GM21381 (cell line): ENCODE data around the gene SCIMP.
A peak's percentile ranks its signal among the peaks of the same experiment; 100 is the strongest.
"Not testable (repeated sequence)": the region's sequence is repeated elsewhere in the genome, so short reads cannot be mapped to it uniquely, and the experiment has no call there.

Experiments used
- ATAC-seq: cut with Tn5 transposase; IDR thresholded peaks from one replicate; pipeline ENCODE4 v1.9.1; 2021; ENCODE audit warnings: mild to moderate bottlenecking, moderate library complexity; ENCODE audit not compliant: unreplicated experiment

Gene SCIMP

DNA sequence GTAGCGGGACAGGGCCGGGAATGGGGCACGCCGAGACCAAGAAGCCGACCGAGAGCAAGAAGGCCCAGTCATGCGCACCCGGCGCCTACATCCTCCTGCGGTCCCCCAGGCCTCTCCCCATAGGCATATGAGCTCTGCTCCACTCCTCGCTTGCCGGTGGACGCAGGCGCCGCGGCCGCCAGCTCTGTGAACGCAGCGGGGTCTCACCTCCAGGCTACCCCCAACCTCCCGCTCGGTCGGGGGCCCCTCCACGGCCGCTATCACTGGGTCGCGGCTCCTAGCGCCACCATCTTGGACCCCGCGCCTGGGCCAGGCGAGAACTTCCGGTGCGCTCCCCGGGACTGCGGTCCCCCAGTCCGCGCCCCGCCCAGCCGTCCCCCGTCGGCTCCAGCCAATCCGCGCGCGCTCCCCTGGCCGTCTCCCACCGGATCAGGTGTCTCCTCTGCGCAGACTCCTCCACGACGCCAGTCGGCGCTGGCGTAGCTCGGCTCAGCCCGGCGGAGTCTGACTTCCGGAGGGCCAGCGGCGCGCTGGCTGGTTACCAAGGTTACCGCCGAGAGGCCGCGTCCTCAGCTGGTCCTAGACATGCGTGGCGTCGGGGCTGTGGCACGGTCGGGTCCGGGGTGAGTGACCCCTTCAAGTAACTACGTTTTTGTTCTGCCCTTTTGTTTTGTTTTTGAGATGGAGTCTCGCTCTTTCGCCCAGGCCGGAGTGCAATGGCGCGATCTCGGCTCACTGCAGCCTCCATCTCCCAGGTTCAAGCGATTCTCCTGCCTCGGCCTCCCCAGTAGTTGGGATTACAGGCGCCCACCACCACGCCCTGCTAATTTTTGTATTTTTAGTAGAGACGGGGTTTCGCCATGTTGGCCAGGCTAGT lies 42.9 kb downstream of the SCIMP start, which contains the start of gene ZNF594:
Gene ZNF594, minus strand, starts transcription at position 328 of the 877 bp plus-strand sequence. CDS start 7,612 bp downstream, outside the sequence.
- peak; percentile 96 for ATAC-seq

DNA sequence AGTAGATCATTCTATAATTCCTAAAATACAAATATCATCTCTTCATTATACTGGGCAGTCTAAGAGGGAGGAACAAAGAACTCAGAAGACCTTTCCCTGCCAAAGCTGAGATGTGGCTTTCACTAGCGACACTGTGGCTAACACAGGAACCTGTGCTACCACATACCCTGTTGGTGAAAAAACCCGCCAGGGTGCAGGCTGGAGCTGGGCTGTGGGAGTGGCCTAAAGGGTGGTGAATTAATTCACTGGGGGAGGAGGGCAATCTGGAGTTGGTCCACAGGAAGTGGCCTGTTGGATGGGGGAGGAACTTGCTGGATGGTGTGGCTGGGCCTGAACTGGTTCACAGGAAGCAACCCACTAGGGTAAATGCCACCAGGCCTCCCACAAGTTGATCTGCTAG lies 50.4 kb downstream of the SCIMP start:
- no peak for ATAC-seq

DNA sequence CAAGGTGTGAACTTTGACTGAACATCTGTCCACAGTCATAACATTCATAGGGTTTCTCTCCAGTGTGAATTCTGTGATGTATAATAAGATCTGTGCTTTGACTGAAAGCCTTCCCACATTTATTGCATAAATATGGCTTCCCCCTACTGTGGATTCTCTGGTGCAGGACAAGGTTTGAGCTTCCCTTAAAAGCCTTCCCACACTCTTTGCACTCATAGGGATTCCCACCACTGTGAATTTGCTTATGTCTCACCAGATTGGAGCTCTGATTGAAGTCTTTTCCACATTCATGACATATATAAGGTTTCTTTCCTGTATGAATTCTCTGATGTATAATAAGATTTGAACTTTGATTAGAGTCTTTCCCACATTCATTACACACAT lies 51.3 kb downstream of the SCIMP start:
- ATAC-seq, result no peak

DNA sequence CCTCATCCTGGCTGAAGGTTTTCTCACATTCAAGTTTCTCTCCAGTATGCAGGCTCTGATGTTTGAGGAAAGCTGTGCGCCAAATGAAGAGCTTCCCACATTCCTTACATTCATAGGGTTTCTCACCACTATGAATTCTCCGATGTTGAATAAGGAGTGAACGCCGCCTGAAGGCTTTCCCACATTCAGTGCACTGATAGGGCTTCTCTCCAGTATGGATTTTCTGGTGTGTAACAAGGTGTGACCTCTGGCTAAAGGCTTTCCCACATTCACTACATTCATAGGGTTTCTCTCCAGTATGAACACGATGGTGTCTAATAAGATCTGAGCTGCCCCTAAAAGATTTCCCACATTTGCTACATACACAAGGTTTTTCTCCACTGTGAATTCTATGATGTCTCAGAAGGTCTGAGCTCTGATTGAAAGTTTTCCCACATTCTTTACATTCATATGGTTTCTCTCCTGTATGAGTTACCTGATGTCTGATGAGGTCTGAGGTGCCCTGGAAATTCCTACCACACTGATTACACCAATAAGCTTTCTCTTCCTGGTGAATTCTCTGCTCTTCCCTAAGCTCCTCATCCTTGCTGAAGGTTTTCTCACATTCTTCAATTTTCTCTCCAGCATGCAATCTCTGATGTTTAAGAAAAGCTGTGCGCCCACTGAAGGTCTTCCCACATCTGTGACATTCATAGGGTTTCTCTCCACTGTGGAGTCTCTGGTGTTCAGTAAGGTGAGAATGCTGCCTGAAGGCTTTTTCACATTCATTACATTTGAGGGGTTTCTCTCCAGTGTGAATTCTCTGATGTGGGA lies 51.9 kb downstream of the SCIMP start:
- ATAC-seq, result no peak

DNA sequence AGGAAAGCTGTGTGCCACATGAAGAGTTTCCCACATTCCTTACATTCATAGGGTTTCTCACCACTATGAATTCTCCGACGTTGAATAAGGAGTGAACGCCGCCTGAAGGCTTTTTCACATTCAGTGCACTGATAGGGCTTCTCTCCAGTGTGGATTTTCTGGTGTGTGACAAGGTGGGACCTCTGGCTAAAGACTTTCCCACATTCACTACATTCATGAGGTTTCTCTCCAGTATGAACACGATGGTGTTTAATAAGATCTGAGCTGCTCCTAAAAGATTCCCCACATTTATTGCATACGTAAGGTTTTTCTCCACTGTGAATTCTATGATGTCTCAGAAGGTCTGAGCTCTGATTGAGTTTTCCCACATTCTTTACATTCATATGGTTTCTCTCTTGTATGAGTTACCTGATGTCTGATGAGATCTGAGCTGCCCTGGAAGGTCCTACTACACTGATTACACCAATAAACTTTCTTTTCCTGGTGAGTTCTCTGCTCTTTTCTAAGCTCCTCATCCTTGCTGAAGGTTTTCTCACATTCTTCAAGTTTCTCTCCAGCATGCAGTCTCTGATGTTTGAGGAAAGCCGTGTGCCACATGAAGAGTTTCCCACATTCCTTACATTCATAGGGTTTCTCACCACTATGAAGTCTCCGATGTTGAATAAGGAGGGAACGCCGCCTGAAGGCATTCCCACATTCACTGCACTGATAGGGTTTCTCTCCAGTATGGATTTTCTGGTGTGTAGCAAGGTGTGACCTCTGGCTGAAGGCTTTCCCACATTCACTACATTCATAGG lies 53.0 kb downstream of the SCIMP start:
- ATAC-seq, result no peak

DNA sequence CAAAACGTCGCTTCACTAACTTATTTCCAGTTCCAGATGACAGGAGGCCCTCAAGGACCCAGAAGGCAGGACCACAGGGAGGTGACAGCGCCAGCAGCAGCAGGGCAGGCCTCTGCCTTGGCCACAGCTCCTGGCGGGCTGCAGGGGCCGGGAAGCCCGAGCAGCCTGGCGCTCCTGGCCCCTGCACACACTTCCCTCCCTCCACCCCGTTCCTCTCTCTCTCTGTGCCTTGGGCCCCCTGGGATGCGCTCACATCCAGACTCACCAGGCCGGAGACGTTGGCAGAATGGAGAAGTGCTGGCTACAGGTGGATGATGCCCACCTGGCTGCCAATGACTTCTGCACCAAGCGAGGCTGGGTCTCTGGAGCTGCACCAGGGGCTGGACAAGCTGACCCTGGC lies 55.7 kb downstream of the SCIMP start:
- ATAC-seq, result no peak

DNA sequence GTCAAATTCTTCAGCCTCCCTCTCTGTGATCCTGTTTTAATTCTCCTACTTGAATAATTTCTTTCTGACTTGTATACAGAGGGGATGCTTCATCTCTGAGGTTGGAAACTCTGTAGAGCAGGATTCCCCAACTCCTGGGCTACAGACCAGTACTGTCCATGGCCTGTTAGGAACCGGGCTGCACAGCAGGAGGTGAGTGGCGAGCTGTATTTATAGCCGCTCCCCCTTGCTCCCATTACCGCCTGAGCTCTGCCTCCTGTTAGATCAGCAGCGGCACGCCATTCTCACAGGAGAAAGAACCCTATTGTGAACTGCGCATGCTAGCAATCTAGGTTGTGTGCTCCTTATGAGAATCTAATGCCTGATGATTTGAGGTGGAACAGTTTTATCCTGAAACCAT lies 59.6 kb downstream of the SCIMP start:
- ATAC-seq, result not testable (repeated sequence)

DNA sequence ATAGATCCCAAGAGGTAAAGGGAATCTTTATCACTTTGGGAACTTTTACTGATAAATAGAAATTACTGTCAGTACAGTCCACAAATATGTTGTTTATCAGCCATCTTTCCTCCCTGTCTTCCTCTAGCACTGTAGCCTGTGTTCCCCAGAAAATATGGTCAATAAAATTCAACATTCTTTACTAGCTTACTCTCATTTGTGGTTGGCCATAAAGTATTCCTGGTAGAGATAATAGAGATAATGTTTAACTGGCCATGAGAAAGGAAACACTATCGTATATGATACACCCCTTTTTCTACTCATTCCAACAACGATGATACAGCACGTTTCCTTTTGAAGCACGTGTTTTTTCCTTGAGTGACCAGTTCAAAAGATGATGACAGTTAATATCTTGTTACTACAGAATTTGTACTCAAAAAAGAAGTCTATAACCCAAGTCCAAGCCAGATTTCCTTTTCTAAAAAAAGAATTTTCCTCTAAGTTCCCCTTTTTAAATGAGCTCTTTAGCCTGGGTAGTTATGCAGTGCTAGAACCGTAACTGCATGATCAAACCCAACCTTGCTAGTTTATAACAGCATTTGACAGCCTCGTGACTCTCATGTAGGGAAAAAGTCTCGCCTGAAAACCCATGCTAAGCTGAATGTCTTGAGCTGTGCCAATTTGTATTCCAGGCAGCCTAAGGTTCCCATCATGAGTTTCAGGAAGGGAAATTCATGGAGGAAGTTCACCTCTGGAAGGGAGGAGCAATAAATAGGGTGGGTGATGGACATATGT lies 68.7 kb downstream of the SCIMP start:
- not testable (repeated sequence) for ATAC-seq

DNA sequence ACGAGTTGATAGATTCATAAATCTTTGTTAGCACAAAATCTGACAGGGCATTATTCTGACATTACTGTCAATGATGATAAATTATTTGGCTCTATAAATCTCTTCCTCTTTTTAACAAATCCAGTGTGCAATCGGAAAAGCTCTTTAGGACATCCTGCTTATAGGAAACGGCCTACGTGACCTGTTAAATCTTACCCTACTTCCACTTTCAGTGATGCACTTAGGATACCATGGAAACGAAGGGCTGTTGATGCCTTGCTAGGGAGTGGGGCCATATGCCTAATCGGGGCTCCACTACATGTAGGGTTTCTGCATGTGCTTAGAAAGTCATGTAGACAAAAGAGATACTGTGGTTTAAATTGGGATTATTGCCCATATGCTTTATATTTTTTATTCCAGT lies 70.2 kb downstream of the SCIMP start:
- ATAC-seq, result no peak

DNA sequence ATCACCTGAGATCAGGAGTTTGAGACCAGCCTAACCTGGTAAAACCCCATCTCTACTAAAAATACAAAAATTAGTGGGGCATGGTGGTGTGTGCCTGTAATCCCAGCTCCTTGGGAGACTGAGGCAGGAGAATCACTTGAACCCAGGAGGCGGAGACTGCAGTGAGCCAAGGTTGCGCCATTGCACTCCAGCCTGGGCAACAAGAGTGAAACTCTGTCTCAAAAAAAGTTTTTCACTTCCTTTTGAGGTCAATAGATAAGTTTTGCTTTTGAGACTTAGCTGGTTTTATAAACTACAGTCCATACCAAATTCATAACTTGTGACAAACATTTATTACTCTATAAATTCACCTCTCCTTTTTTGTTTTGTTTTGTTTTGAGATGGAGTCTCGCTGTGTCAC lies 72.9 kb downstream of the SCIMP start:
- not testable (repeated sequence) for ATAC-seq

DNA sequence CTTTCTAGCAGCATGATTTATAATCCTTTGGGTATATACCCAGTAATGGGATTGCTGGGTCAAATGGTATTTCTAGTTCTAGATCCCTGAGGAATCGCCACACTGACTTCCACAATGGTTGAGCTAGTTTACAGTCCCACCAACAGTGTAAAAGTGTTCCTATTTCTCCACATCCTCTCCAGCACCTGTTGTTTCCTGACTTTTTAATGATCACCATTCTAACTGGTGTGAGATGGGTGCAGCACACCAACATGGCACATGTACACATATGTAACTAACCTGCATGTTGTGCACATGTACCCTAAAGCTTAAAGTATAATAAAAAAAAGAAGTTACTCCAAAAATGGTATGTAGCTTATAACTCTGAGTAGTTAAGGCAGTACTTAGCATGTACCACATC lies 74.0 kb downstream of the SCIMP start:
- ATAC-seq, result not testable (repeated sequence)
